ENCODE results near the gene IMPG2.

IMPG2 gene

GRCh38 chr3:101273608-101274007 lies 46.8 kb downstream of the IMPG2 start:
- DNase-seq (ENCODE audit: low read depth in 2 of 2) = no peak

GRCh38 chr3:101273156-101273555 lies 47.2 kb downstream of the IMPG2 start:
- no peak for DNase-seq (ENCODE audit: low read depth in 2 of 2)

- no peak for DNase-seq (ENCODE audit: low read depth in 2 of 2)
Measured at GRCh38 chr3:101271728-101272127, 48.6 kb downstream of the IMPG2 start.

GRCh38 chr3:101270149-101270548 lies 50.2 kb downstream of the IMPG2 start:
- no peak for DNase-seq (ENCODE audit: low read depth in 2 of 2)

GRCh38 chr3:101268971-101269671 lies 51.3 kb downstream of the IMPG2 start:
- DNase-seq (ENCODE audit: low read depth in 2 of 2) = no peak

GRCh38 chr3:101268141-101268540 lies 52.2 kb downstream of the IMPG2 start:
- no peak for DNase-seq (ENCODE audit: low read depth in 2 of 2)

GRCh38 chr3:101266566-101266965 lies 53.8 kb downstream of the IMPG2 start:
- DNase-seq (ENCODE audit: low read depth in 2 of 2) = no peak

- no peak for DNase-seq (ENCODE audit: low read depth in 2 of 2)
Measured at GRCh38 chr3:101266071-101266470, 54.3 kb downstream of the IMPG2 start.

- no peak for DNase-seq (ENCODE audit: low read depth in 2 of 2)
Measured at GRCh38 chr3:101262393-101263240, 57.8 kb downstream of the IMPG2 start.

GRCh38 chr3:101261506-101261905 lies 58.9 kb downstream of the IMPG2 start:
- DNase-seq (ENCODE audit: low read depth in 2 of 2) = no peak

GRCh38 chr3:101259485-101260341 lies 60.7 kb downstream of the IMPG2 start:
- no peak for DNase-seq (ENCODE audit: low read depth in 2 of 2)

GRCh38 chr3:101256511-101256910 lies 63.9 kb downstream of the IMPG2 start:
- DNase-seq (ENCODE audit: low read depth in 2 of 2) = no peak

GRCh38 chr3:101255441-101255840 lies 64.9 kb downstream of the IMPG2 start:
- no peak for DNase-seq (ENCODE audit: low read depth in 2 of 2)

GRCh38 chr3:101253396-101253795 lies 67.0 kb downstream of the IMPG2 start:
- DNase-seq (ENCODE audit: low read depth in 2 of 2) = no peak

- no peak for DNase-seq (ENCODE audit: low read depth in 2 of 2)
Measured at GRCh38 chr3:101252945-101253344, 67.4 kb downstream of the IMPG2 start.

- DNase-seq (ENCODE audit: low read depth in 2 of 2) = no peak
Measured at GRCh38 chr3:101252307-101252706, 68.1 kb downstream of the IMPG2 start.

- no peak for DNase-seq (ENCODE audit: low read depth in 2 of 2)
Measured at GRCh38 chr3:101251441-101251840, 68.9 kb downstream of the IMPG2 start.

GRCh38 chr3:101249522-101249921 lies 70.9 kb downstream of the IMPG2 start:
- no peak for DNase-seq (ENCODE audit: low read depth in 2 of 2)

GRCh38 chr3:101248736-101249135 lies 71.6 kb downstream of the IMPG2 start:
- DNase-seq (ENCODE audit: low read depth in 2 of 2) = no peak

GRCh38 chr3:101244212-101244575 lies 76.2 kb downstream of the IMPG2 start:
- DNase-seq (ENCODE audit: low read depth in 2 of 2) = no peak

GRCh38 chr3:101243285-101244211 lies 76.8 kb downstream of the IMPG2 start:
- no peak for DNase-seq (ENCODE audit: low read depth in 2 of 2)
